HEK293 (cell line): Measurements from ENCODE around the gene ETV1.

Experiments
- CTCF ChIA-PET: fragments of 350-600 bp; formaldehyde crosslinking; extraction: SDS; loops from one replicate; lab custom pipeline; 2021; ENCODE audit warnings: antibody characterized with exemption; lab: Yijun Ruan, JAX
- POLR2A ChIA-PET: fragments of 300-600 bp; formaldehyde crosslinking; extraction: SDS; loops from one replicate; lab custom pipeline; 2020; ENCODE audit warnings: antibody characterized with exemption, inconsistent platforms; lab: Yijun Ruan, JAX
- H3K27ac ChIP-seq: fragments of 200-500 bp; sonication (Bioruptor generic); 2 replicates; pipeline ENCODE4 v1.5.1; 2014; ENCODE audit warnings: low read depth, low read length, control low read depth, inconsistent platforms; ENCODE audit errors: extremely low read depth
- H3K36me3 ChIP-seq, 2 experiments: fragments of 200-500 bp in 1 of 2; sonication (Bioruptor generic) in 1 of 2; 1 replicate in 1 of 2; 2 replicates in 1 of 2; pipeline ENCODE4 v1.5.1; 2014 to 2017; ENCODE audit warnings: inconsistent platforms in 2 of 2, low read length in 2 of 2; ENCODE audit not compliant: control insufficient read depth in 2 of 2, insufficient read depth in 1 of 2
- H3K4me1 ChIP-seq: fragments of 200-500 bp; sonication (Bioruptor generic); 2 replicates; pipeline ENCODE4 v1.5.1; 2014; ENCODE audit warnings: mild to moderate bottlenecking, low read length, inconsistent platforms; ENCODE audit not compliant: control insufficient read depth, insufficient read depth
- H3K4me3 ChIP-seq: 2 replicates; pipeline ENCODE4 v1.5.1; 2011; ENCODE audit warnings: low read depth, mild to moderate bottlenecking, control low read depth, low read length, moderate library complexity
- H3K9me3 ChIP-seq: fragments of 200-500 bp; sonication (Bioruptor generic); 2 replicates; pipeline ENCODE4 v1.5.1; 2014; ENCODE audit warnings: low read depth, low read length, inconsistent platforms; ENCODE audit not compliant: control insufficient read depth, insufficient read depth
- BCL11B ChIP-seq: fragments of 450-650 bp; formaldehyde crosslinking; IDR thresholded peaks from 2 replicates; pipeline ENCODE4 v1.5.1; 2016; ENCODE audit warnings: low read depth, missing biosample characterization, missing genetic modification characterization
- IKZF3 ChIP-seq: fragments of 450-650 bp; IDR thresholded peaks from 2 replicates; pipeline ENCODE4 v1.5.0; 2018; ENCODE audit warnings: missing biosample characterization, mild to moderate bottlenecking, missing genetic modification characterization, moderate library complexity
- INSM2 ChIP-seq: fragments of 450-650 bp; formaldehyde crosslinking; IDR thresholded peaks from 2 replicates; pipeline ENCODE4 v1.5.1; 2016; ENCODE audit warnings: missing biosample characterization, missing genetic modification characterization
- KLF16 ChIP-seq: fragments of 450-650 bp; formaldehyde crosslinking; IDR thresholded peaks from 2 replicates; pipeline ENCODE4 v1.5.1; 2017; ENCODE audit warnings: missing biosample characterization, missing genetic modification characterization
- PBX3 ChIP-seq: sonication (generic); formaldehyde crosslinking; IDR thresholded peaks from 2 replicates; pipeline ENCODE4 v1.8.1; 2022; ENCODE audit warnings: mild to moderate bottlenecking, moderate library complexity, missing genetic modification reagents
- PRDM6 ChIP-seq: fragments of 450-650 bp; formaldehyde crosslinking; IDR thresholded peaks from 2 replicates; pipeline ENCODE4 v1.5.1; 2017; ENCODE audit warnings: missing biosample characterization, missing genetic modification characterization
- ZFP3 ChIP-seq: fragments of 450-650 bp; formaldehyde crosslinking; IDR thresholded peaks from 2 replicates; pipeline ENCODE4 v1.5.1; 2016; ENCODE audit warnings: low read depth, missing biosample characterization, missing genetic modification characterization
- ZFP69B ChIP-seq: fragments of 450-650 bp; formaldehyde crosslinking; IDR thresholded peaks from 2 replicates; pipeline ENCODE4 v1.5.1; 2016; ENCODE audit warnings: missing biosample characterization, missing genetic modification characterization
- ZNF133 ChIP-seq: fragments of 450-650 bp; formaldehyde crosslinking; IDR thresholded peaks from 2 replicates; pipeline ENCODE4 v1.5.1; 2016; ENCODE audit warnings: missing biosample characterization, missing genetic modification characterization
- ZNF157 ChIP-seq: fragments of 450-650 bp; formaldehyde crosslinking; IDR thresholded peaks from 2 replicates; pipeline ENCODE4 v1.5.1; 2016; ENCODE audit warnings: missing biosample characterization, missing genetic modification characterization
- ZNF175 ChIP-seq: fragments of 450-650 bp; formaldehyde crosslinking; IDR thresholded peaks from 2 replicates; pipeline ENCODE4 v1.5.1; 2016; ENCODE audit warnings: missing biosample characterization, missing genetic modification characterization
- ZNF211 ChIP-seq: fragments of 450-650 bp; formaldehyde crosslinking; IDR thresholded peaks from 2 replicates; pipeline ENCODE4 v1.5.1; 2016; ENCODE audit warnings: low read depth, missing biosample characterization, missing genetic modification characterization
- ZNF24 ChIP-seq: fragments of 450-650 bp; formaldehyde crosslinking; IDR thresholded peaks from 2 replicates; pipeline ENCODE4 v1.5.1; 2016; ENCODE audit warnings: missing biosample characterization, missing genetic modification characterization
- ZNF292 ChIP-seq: fragments of 450-650 bp; formaldehyde crosslinking; IDR thresholded peaks from 2 replicates; pipeline ENCODE4 v1.5.1; 2016; ENCODE audit warnings: low read depth, missing biosample characterization, missing genetic modification characterization, borderline replicate concordance
- ZNF433 ChIP-seq: fragments of 450-650 bp; formaldehyde crosslinking; IDR thresholded peaks from 2 replicates; pipeline ENCODE4 v1.5.1; 2016; ENCODE audit warnings: missing biosample characterization, missing genetic modification characterization, low read depth
- ZNF585B ChIP-seq: fragments of 450-650 bp; formaldehyde crosslinking; IDR thresholded peaks from 2 replicates; pipeline ENCODE4 v1.5.1; 2016; ENCODE audit warnings: missing biosample characterization, missing genetic modification characterization
- ZNF626 ChIP-seq: fragments of 450-650 bp; sonication (Bioruptor Pico); formaldehyde crosslinking; IDR thresholded peaks from 2 replicates; pipeline ENCODE4 v1.5.1; 2018; ENCODE audit warnings: missing biosample characterization, missing genetic modification characterization, inconsistent platforms
- ZNF660 ChIP-seq: fragments of 450-650 bp; IDR thresholded peaks from 2 replicates; pipeline ENCODE4 v1.5.1; 2018; ENCODE audit warnings: missing biosample characterization, mild to moderate bottlenecking, missing genetic modification characterization
- ZNF785 ChIP-seq: fragments of 450-650 bp; formaldehyde crosslinking; IDR thresholded peaks from 2 replicates; pipeline ENCODE4 v1.5.1; 2016; ENCODE audit warnings: missing biosample characterization, missing genetic modification characterization
- ZNF792 ChIP-seq: fragments of 450-650 bp; formaldehyde crosslinking; IDR thresholded peaks from 2 replicates; pipeline ENCODE4 v1.5.1; 2016; ENCODE audit warnings: missing biosample characterization, missing genetic modification characterization
- TF ChIP-seq, protein P1 (sequence below): fragments of 450-650 bp; formaldehyde crosslinking; IDR thresholded peaks from 2 replicates; pipeline ENCODE4 v1.5.1; 2016; ENCODE audit warnings: missing biosample characterization, missing genetic modification characterization
- TF ChIP-seq, protein P2 (sequence below): fragments of 450-650 bp; formaldehyde crosslinking; IDR thresholded peaks from 2 replicates; pipeline ENCODE4 v1.5.1; 2016; ENCODE audit warnings: missing biosample characterization, missing genetic modification characterization
- TF ChIP-seq, protein P3 (sequence below): fragments of 450-650 bp; formaldehyde crosslinking; IDR thresholded peaks from 2 replicates; pipeline ENCODE4 v1.5.1; 2016; ENCODE audit warnings: missing biosample characterization, missing genetic modification characterization
- TF ChIP-seq, protein P4 (sequence below): fragments of 450-650 bp; formaldehyde crosslinking; IDR thresholded peaks from 2 replicates; pipeline ENCODE4 v1.5.1; 2016; ENCODE audit warnings: missing biosample characterization, missing genetic modification characterization

ETV1 gene

GRCh38 chr7:13871008-13871407 is 118.5 kb downstream of the ETV1 start (continued):
- TF ChIP-seq, protein P1, sequence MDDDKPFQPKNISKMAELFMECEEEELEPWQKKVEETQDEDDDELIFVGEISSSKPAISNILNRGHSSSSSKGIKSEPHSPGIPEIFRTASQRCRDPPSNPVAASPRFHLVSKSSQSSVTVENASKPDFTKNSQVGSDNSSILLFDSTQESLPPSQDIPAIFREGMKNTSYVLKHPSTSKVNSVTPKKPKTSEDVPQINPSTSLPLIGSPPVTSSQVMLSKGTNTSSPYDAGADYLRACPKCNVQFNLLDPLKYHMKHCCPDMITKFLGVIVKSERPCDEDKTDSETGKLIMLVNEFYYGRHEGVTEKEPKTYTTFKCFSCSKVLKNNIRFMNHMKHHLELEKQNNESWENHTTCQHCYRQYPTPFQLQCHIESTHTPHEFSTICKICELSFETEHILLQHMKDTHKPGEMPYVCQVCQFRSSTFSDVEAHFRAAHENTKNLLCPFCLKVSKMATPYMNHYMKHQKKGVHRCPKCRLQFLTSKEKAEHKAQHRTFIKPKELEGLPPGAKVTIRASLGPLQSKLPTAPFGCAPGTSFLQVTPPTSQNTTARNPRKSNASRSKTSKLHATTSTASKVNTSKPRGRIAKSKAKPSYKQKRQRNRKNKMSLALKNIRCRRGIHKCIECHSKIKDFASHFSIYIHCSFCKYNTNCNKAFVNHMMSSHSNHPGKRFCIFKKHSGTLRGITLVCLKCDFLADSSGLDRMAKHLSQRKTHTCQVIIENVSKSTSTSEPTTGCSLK (tag by site-specific recombination): no peak
- TF ChIP-seq ZNF292: no peak
- no peak for TF ChIP-seq ZFP3 (tag by site-specific recombination)
- TF ChIP-seq ZNF785: no peak
- TF ChIP-seq ZNF626: no peak
- no peak for TF ChIP-seq ZNF157 (tag by site-specific recombination)

DNA sequence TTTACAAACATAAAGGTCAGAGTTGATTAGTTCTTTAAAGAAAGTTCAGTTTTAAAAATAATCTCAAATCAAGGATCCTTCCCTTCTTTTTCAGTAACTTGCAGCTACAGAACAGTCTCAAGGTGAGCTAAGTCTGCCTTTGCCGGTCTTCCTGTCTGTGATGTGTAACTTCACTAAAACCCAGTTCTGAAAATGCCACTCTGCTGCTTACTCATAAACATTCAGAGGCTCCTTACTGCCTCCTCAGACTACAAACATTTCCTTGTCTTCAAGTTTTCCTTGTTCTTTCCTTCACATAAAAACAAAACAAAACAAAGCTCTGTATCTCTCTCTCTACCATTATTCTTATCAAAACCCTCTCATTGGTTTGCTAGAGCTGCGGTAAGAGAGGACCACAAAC is 128.7 kb downstream of the ETV1 start:
- ChIA-PET CTCF (no interaction called here), POLR2A (no interaction called here)
- Histone ChIP-seq H3K4me1 (no peaks in the 10 kb centered on the region), H3K4me3 (no peak overlapping the region), H3K9me3 (no peaks in the 10 kb centered on the region), H3K36me3 (no peaks in the 10 kb centered on the region), H3K27ac (no peak overlapping the region)
- no peak for TF ChIP-seq ZFP69B (tag by site-specific recombination)
- TF ChIP-seq ZNF175: no peak
- TF ChIP-seq ZNF211 (tag by site-specific recombination): no peak
- no peak for TF ChIP-seq PBX3 (CRISPR knock-in tag)
- no peak for TF ChIP-seq KLF16 (tag by site-specific recombination)
- TF ChIP-seq PRDM6 (tag by site-specific recombination): no peak
- TF ChIP-seq ZNF133 (tag by site-specific recombination): no peak
- TF ChIP-seq, protein P2, sequence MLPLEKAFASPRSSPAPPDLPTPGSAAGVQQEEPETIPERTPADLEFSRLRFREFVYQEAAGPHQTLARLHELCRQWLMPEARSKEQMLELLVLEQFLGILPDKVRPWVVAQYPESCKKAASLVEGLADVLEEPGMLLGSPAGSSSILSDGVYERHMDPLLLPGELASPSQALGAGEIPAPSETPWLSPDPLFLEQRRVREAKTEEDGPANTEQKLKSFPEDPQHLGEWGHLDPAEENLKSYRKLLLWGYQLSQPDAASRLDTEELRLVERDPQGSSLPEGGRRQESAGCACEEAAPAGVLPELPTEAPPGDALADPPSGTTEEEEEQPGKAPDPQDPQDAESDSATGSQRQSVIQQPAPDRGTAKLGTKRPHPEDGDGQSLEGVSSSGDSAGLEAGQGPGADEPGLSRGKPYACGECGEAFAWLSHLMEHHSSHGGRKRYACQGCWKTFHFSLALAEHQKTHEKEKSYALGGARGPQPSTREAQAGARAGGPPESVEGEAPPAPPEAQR (tag by site-specific recombination): no peak

- Histone ChIP-seq H3K4me3 (no peak overlapping the region), H3K27ac (no peak overlapping the region), H3K4me1 (no peaks in the 10 kb centered on the region), H3K36me3 (no peaks in the 10 kb centered on the region), H3K9me3 (no peaks in the 10 kb centered on the region)
- ChIA-PET CTCF (interaction anchor here (0.5 kb wide), 1 partner anchor 605 kb away, joined by 3 read pairs; no protein-coding TSS in a partner anchor), POLR2A (no interaction called here)
- TF ChIP-seq BCL11B (tag by site-specific recombination) (no peak), ZNF585B (tag by site-specific recombination) (no peak), ZNF792 (no peak), IKZF3 (tag by site-specific recombination) (no peak), INSM2 (no peak), ZNF433 (tag by site-specific recombination) (no peak), ZNF24 (tag by site-specific recombination) (no peak), ZNF660 (no peak)
- TF ChIP-seq, protein P3, sequence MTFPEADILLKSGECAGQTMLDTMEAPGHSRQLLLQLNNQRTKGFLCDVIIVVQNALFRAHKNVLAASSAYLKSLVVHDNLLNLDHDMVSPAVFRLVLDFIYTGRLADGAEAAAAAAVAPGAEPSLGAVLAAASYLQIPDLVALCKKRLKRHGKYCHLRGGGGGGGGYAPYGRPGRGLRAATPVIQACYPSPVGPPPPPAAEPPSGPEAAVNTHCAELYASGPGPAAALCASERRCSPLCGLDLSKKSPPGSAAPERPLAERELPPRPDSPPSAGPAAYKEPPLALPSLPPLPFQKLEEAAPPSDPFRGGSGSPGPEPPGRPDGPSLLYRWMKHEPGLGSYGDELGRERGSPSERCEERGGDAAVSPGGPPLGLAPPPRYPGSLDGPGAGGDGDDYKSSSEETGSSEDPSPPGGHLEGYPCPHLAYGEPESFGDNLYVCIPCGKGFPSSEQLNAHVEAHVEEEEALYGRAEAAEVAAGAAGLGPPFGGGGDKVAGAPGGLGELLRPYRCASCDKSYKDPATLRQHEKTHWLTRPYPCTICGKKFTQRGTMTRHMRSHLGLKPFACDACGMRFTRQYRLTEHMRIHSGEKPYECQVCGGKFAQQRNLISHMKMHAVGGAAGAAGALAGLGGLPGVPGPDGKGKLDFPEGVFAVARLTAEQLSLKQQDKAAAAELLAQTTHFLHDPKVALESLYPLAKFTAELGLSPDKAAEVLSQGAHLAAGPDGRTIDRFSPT: no peak
- TF ChIP-seq, protein P4, sequence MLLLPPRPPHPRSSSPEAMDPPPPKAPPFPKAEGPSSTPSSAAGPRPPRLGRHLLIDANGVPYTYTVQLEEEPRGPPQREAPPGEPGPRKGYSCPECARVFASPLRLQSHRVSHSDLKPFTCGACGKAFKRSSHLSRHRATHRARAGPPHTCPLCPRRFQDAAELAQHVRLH (tag by site-specific recombination): no peak
Observed at GRCh38 chr7:13856012-13856411, 133.5 kb downstream of the ETV1 start.
